Brain microvascular endothelial cell (primary cell): ENCODE results near the gene GRB2.

Source experiments
- DNase-seq: peaks from one replicate; pipeline ENCODE4 v3.0.0-alpha.2; 2020
- H3K27ac ChIP-seq: fragments of 250-450 bp; sonication (Bioruptor Pico); 2 replicates; pipeline ENCODE4 v1.5.1; 2020; ENCODE audit warnings: mild to moderate bottlenecking, moderate library complexity
- H3K27me3 ChIP-seq: fragments of 250-450 bp; sonication (Bioruptor Pico); replicated peaks from 2 replicates; pipeline ENCODE4 v1.5.1; 2020; ENCODE audit warnings: mild to moderate bottlenecking
- H3K36me3 ChIP-seq: fragments of 250-450 bp; sonication (Bioruptor Pico); replicated peaks from 2 replicates; pipeline ENCODE4 v1.5.1; 2020; ENCODE audit warnings: mild to moderate bottlenecking
- H3K4me3 ChIP-seq: 2 replicates; pipeline ENCODE4 v1.5.1; 2011; ENCODE audit warnings: low read depth, mild to moderate bottlenecking, control low read depth, low read length, moderate library complexity
- in situ Hi-C: cut with HindIII; loops from 2 replicates; pipeline ENCODE4 v1.10.0; 2017; ENCODE audit warnings: low sequenced_read_pairs, low pct_ligation_motif_present
- TF ChIP-seq, protein P1 (sequence below): IDR thresholded peaks from 2 replicates; pipeline ENCODE4 v1.5.1; 2011; ENCODE audit warnings: low read depth, mild to moderate bottlenecking, moderate library complexity, low read length, control low read depth, inconsistent platforms; ENCODE audit errors: missing control alignments

GRB2 gene

DNA sequence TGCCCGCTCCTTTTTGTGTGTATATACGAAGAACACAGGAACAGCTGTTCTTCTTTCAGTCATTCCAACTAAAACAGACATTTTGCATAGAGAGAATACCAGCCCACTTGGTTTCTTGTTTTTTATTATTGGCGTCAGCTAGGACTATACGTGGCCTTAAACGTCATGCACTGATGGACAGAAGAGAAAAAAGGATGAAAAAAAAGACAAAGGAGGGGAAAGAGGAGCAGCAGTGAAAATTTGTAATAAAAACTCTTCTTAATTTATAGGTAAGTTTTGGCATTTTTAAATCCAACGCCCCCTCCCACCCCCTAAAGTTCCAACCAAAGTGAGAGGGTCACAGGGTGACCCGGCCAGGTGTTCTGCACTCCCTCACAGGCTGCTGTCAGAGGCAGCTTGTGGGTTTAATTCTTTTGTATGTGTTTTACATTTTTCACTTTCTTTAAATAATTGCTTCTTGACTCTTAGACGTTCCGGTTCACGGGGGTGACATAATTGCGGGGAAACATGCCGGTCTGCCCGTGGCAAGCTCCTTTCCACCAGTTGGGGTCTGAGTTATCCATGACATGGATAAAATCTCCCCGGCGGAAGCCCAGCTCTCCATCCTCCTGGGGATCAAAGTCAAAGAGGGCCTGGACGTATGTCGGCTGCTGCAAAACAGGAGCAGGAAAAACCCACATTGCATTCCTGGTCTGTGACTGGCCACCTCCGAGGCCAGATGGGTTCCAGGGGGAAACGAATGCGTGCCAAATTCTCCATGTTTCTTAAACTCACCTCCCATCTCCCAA lies 85.4 kb downstream of the GRB2 start:
- H3K27ac ChIP-seq = no peak overlapping the region
- DNase-seq = peak; percentile 17

DNA sequence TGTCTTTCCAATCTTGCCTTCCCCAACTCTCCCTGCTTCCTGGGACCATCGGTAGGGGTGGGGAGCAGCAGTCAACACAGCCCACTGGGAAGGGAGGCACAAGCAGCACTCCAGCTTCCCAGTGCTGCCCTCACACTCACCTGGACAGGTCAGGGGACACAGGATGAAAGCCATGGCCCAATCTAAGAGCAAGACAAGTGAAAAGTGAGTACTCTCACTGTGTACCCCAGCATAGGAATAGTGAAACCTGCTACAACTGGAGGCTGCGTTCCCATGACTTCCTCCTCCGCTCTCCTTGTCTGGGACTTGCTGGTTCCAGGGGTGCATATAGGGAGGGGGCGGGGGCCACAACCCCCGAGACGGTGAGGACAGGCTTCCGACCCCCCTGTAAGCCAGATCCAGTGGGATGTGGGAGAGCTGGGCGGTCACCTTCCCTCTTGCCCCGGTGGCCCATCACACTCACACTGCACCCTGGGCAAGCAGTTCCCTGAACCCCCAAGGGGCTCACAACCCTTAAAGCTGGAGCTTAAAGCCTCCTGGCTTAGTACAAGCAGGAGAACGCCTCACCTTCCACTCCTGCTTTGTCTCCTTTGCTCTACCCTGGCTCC lies 86.8 kb downstream of the GRB2 start:
- TF ChIP-seq, protein P1, sequence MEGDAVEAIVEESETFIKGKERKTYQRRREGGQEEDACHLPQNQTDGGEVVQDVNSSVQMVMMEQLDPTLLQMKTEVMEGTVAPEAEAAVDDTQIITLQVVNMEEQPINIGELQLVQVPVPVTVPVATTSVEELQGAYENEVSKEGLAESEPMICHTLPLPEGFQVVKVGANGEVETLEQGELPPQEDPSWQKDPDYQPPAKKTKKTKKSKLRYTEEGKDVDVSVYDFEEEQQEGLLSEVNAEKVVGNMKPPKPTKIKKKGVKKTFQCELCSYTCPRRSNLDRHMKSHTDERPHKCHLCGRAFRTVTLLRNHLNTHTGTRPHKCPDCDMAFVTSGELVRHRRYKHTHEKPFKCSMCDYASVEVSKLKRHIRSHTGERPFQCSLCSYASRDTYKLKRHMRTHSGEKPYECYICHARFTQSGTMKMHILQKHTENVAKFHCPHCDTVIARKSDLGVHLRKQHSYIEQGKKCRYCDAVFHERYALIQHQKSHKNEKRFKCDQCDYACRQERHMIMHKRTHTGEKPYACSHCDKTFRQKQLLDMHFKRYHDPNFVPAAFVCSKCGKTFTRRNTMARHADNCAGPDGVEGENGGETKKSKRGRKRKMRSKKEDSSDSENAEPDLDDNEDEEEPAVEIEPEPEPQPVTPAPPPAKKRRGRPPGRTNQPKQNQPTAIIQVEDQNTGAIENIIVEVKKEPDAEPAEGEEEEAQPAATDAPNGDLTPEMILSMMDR = no peak
- Histone ChIP-seq H3K27me3 (no peaks in the 10 kb centered on the region), H3K27ac (no peak overlapping the region), H3K4me3 (no peak overlapping the region), H3K36me3 (peaks cover 12% of the 10 kb centered on the region)
- DNase-seq = no peak
- in situ Hi-C loops = no loop called here

More for the DNA sequence above, 85.4 kb downstream of the GRB2 start:
- no peak overlapping the region for H3K4me3 ChIP-seq
- in situ Hi-C loops = no loop called here
- H3K36me3 ChIP-seq = peaks cover 12% of the 10 kb centered on the region
- no peaks in the 10 kb centered on the region for H3K27me3 ChIP-seq
- TF ChIP-seq, protein P1 = no peak

DNA sequence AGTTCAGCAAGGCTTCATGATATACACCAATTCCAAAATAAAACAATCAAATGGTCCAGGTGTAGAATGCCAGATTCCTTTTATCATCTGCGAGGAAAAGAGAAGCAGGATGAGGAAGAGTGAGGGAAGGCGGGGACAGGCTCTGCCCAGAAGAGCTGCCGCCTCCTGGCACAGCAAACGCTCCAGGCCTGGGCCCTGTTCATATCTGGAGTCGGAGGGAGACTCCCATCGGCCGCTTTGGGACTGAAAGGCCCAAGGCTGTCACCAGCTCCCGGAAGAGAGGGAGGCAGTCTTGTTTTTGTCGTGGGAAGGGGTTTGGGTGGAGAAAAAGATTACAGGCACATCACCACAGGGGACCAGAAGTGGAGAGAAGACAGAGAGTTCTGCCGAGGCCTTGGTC lies 87.3 kb downstream of the GRB2 start:
- Histone ChIP-seq H3K4me3 (no peak overlapping the region), H3K27ac (no peak overlapping the region), H3K36me3 (peaks cover 12% of the 10 kb centered on the region), H3K27me3 (no peaks in the 10 kb centered on the region)
- TF ChIP-seq, protein P1 = no peak
- no peak for DNase-seq
- in situ Hi-C loops = no loop called here

DNA sequence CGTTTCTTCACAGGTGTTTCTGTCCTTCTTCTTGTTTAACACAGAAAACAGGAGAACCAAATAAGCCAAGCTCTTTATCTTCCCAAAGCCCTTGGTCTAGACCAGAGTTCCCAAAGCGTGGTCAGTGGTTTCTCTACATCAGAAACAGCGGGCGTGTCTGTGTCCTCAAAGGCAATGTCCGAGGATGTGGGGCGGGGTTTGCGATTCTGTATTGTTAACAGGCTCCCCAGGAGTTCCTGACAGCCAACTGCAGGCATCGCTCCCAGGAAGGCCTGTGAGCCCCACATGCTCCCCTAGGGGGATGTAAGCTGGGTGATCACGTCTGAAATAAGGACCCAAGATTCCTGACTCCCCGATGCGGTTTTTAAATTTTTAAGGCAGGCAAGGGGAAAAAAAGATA lies 87.8 kb downstream of the GRB2 start:
- Histone ChIP-seq H3K4me3 (no peak overlapping the region), H3K27me3 (no peaks in the 10 kb centered on the region), H3K36me3 (peaks cover 12% of the 10 kb centered on the region), H3K27ac (no peak overlapping the region)
- TF ChIP-seq, protein P1 = no peak
- no peak for DNase-seq
- in situ Hi-C loops = no loop called here

DNA sequence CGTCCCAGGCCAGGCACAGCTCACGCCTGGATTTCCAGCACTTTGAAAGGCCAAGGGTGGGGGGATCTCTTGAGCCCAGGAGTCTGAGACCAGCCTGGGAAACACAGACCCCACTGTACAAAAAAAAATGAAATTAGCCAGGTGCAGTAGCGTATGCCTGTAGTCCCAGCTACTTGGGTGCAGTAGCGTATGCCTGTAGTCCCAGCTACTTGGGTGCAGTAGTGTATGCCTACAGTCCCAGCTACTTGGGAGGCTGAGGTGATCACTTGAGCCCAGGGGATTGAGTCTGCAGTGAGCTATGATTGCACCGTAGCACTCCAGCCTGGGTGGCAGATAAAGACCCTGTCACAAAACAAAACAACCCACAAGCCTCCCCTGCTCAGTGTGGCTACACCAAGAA lies 89.2 kb downstream of the GRB2 start:
- no peak overlapping the region for H3K27ac ChIP-seq
- peaks cover 6% of the 10 kb centered on the region for H3K36me3 ChIP-seq
- no peak overlapping the region for H3K4me3 ChIP-seq
- in situ Hi-C loops = no loop called here
- DNase-seq = no peak
- TF ChIP-seq, protein P1 = no peak
- no peaks in the 10 kb centered on the region for H3K27me3 ChIP-seq
